H1 (cell line): ENCODE results near the gene F7. TPM values are rescaled to one million over a fixed set of nuclear protein-coding genes. Genes with fewer than 3 reads are reported as not detected.

Source experiments
- CTCF ChIA-PET: fragments of 300-600 bp; sonication (Branson Sonifier 250); formaldehyde crosslinking; loops from one replicate; lab custom pipeline; 2021; ENCODE audit not compliant: partially characterized antibody; lab: Charles Lee
- POLR2A ChIA-PET: fragments of 300-600 bp; sonication (Branson Sonifier 250); formaldehyde crosslinking; loops from one replicate; lab custom pipeline; 2021; ENCODE audit warnings: inconsistent platforms; ENCODE audit not compliant: partially characterized antibody; lab: Charles Lee
- DNase-seq, 2 experiments: peaks; one replicate each; pipeline versions ENCODE4 v3.0.0 to v3.0.0-alpha.2; 2010 to 2022; ENCODE audit warnings: low spot score in 2 of 2, low read depth in 1 of 2, mixed read lengths in 1 of 2
- FAIRE-seq: peaks from 2 replicates; lab custom pipeline; 2011; peaks lifted over from hg19 to GRCh38; lab: Jason Lieb, UNC
- H2AFZ ChIP-seq: 2 replicates; pipeline ENCODE4 v1.8.1; 2012; ENCODE audit warnings: low read length, inconsistent platforms
- H2AK5ac ChIP-seq: 2 replicates; pipeline ENCODE4 v1.6.1; 2013; ENCODE audit warnings: low read depth, low read length
- H2BK120ac ChIP-seq: replicated peaks from 2 replicates; pipeline ENCODE3; 2013; ENCODE audit warnings: low read depth, low read length, inconsistent platforms
- H2BK12ac ChIP-seq: 2 replicates; pipeline ENCODE4 v1.6.1; 2013; ENCODE audit warnings: low read depth, low read length
- H2BK15ac ChIP-seq: 2 replicates; pipeline ENCODE4 v1.6.1; 2013; ENCODE audit warnings: low read length
- H2BK20ac ChIP-seq: 2 replicates; pipeline ENCODE4 v1.6.1; 2013; ENCODE audit warnings: low read length
- H2BK5ac ChIP-seq: 2 replicates; pipeline ENCODE4 v1.6.1; 2013; ENCODE audit warnings: low read depth, low read length
- H3K14ac ChIP-seq: 2 replicates; pipeline ENCODE4 v1.6.1; 2013; ENCODE audit warnings: inconsistent platforms; ENCODE audit not compliant: insufficient read length
- H3K18ac ChIP-seq: 2 replicates; pipeline ENCODE4 v1.6.1; 2013; ENCODE audit warnings: low read length; ENCODE audit errors: extremely low read depth
- H3K23ac ChIP-seq: 2 replicates; pipeline ENCODE4 v1.6.1; 2013; ENCODE audit warnings: inconsistent platforms; ENCODE audit not compliant: insufficient read length
- H3K23me2 ChIP-seq: 2 replicates; pipeline ENCODE4 v1.6.1; 2013; ENCODE audit warnings: low read depth, low read length
- H3K27ac ChIP-seq: 2 replicates; pipeline ENCODE4 v1.6.1; 2011; ENCODE audit warnings: low read depth, low read length, inconsistent platforms
- H3K27me3 ChIP-seq, 4 experiments: replicated peaks in 1 of 4; 1 replicate in 1 of 4; 2 replicates in 3 of 4; pipeline versions ENCODE4 v1.6.1 to v1.8.1; 2011 to 2013; ENCODE audit warnings: low read length in 3 of 4, mild to moderate bottlenecking in 3 of 4, inconsistent platforms in 2 of 4, mixed read lengths in 2 of 4, moderate library complexity in 1 of 4; ENCODE audit not compliant: control insufficient read depth in 3 of 4, insufficient read depth in 3 of 4; ENCODE audit errors: extremely low read depth in 1 of 4
- H3K36me3 ChIP-seq, 4 experiments: 2 replicates each; pipeline versions ENCODE4 v1.6.1 to v1.8.1; 2011 to 2013; ENCODE audit warnings: mild to moderate bottlenecking in 4 of 4, low read length in 3 of 4, moderate library complexity in 2 of 4, control low read depth in 1 of 4, inconsistent platforms in 1 of 4; ENCODE audit not compliant: insufficient read depth in 4 of 4, control insufficient read depth in 2 of 4
- H3K4ac ChIP-seq: replicated peaks from 2 replicates; pipeline ENCODE3; 2013; ENCODE audit warnings: low read length, low read depth, mixed read lengths, inconsistent platforms; ENCODE audit not compliant: insufficient read length
- H3K4me1 ChIP-seq, 4 experiments: replicated peaks in 1 of 4; 1 replicate in 1 of 4; 2 replicates in 3 of 4; pipeline versions ENCODE4 v1.6.1 to v1.8.1; 2011 to 2013; ENCODE audit warnings: low read length in 3 of 4, inconsistent platforms in 2 of 4, mixed read lengths in 1 of 4; ENCODE audit not compliant: insufficient read depth in 4 of 4, control insufficient read depth in 3 of 4
- H3K4me2 ChIP-seq, 2 experiments: 2 replicates each; pipeline versions ENCODE4 v1.6.1 to v1.8.1; 2011 to 2013; ENCODE audit warnings: low read depth in 2 of 2, low read length in 2 of 2, control low read depth in 1 of 2, inconsistent platforms in 1 of 2, mild to moderate bottlenecking in 1 of 2; ENCODE audit not compliant: insufficient read depth in 1 of 2
- H3K4me3 ChIP-seq, 4 experiments: fragments of 200-600, 300-600 bp in 1 of 4; sonication (generic), shearing (Covaris generic), sonication (Bioruptor Twin) in 1 of 4; 2 replicates each; pipeline versions ENCODE4 v1.5.1 to v1.8.1; 2011 to 2016; ENCODE audit warnings: low read length in 4 of 4, low read depth in 3 of 4, control low read depth in 2 of 4, inconsistent platforms in 2 of 4, mild to moderate bottlenecking in 2 of 4, mixed read lengths in 1 of 4, moderate library complexity in 1 of 4; ENCODE audit not compliant: insufficient read depth in 2 of 4; ENCODE audit errors: extremely low read depth in 1 of 4
- H3K56ac ChIP-seq: replicated peaks from 2 replicates; pipeline ENCODE3; 2013; ENCODE audit warnings: low read depth, mild to moderate bottlenecking, mixed read lengths, low read length, inconsistent platforms; ENCODE audit not compliant: insufficient read length
- H3K79me1 ChIP-seq: 2 replicates; pipeline ENCODE4 v1.6.1; 2013; ENCODE audit warnings: low read depth, low read length, control low read depth
- H3K79me2 ChIP-seq, 2 experiments: 2 replicates each; pipeline versions ENCODE4 v1.6.1 to v1.8.1; 2012 to 2013; ENCODE audit warnings: low read length in 2 of 2, mild to moderate bottlenecking in 2 of 2, inconsistent platforms in 1 of 2; ENCODE audit not compliant: insufficient read depth in 2 of 2, control insufficient read depth in 1 of 2
- H3K9ac ChIP-seq, 4 experiments: replicated peaks in 1 of 4; 1 replicate in 1 of 4; 2 replicates in 3 of 4; pipeline versions ENCODE4 v1.6.1 to v1.8.1; 2011 to 2013; ENCODE audit warnings: low read depth in 3 of 4, low read length in 3 of 4, control low read depth in 2 of 4, mild to moderate bottlenecking in 2 of 4, moderate library complexity in 2 of 4, inconsistent platforms in 1 of 4; ENCODE audit errors: extremely low read depth in 1 of 4
- H3K9me3 ChIP-seq, 2 experiments: 2 replicates each; pipeline versions ENCODE4 v1.6.1 to v1.8.1; 2012 to 2013; ENCODE audit warnings: mild to moderate bottlenecking in 2 of 2, moderate library complexity in 2 of 2, control low read depth in 1 of 2, inconsistent platforms in 1 of 2, low read depth in 1 of 2, low read length in 1 of 2, mixed read lengths in 1 of 2; ENCODE audit not compliant: insufficient read depth in 2 of 2
- H4K20me1 ChIP-seq, 2 experiments: replicated peaks in 1 of 2; 2 replicates each; pipeline versions ENCODE3 to v1.8.1; 2011 to 2013; ENCODE audit warnings: inconsistent platforms in 2 of 2, low read length in 2 of 2, mild to moderate bottlenecking in 1 of 2; ENCODE audit not compliant: insufficient read depth in 2 of 2, control insufficient read depth in 1 of 2
- H4K5ac ChIP-seq: 2 replicates; pipeline ENCODE4 v1.6.1; 2013; ENCODE audit warnings: low read length, low read depth, mixed read lengths, inconsistent platforms; ENCODE audit not compliant: insufficient read length
- H4K8ac ChIP-seq: 2 replicates; pipeline ENCODE4 v1.8.0; 2013; ENCODE audit warnings: mild to moderate bottlenecking, moderate library complexity, low read length, inconsistent platforms; ENCODE audit not compliant: insufficient read depth; ENCODE audit errors: extremely low read depth
- H4K91ac ChIP-seq: replicated peaks from 2 replicates; pipeline ENCODE3; 2013; ENCODE audit warnings: low read length, mixed read lengths, inconsistent platforms; ENCODE audit not compliant: insufficient read length
- BRCA1 ChIP-seq: IDR thresholded peaks from 2 replicates; pipeline ENCODE4 v1.6.1; 2012; ENCODE audit warnings: low read depth, low read length, improper control_type of control experiment
- CREB1 ChIP-seq: IDR thresholded peaks from 2 replicates; pipeline ENCODE4 v1.6.1; 2012; ENCODE audit warnings: inconsistent platforms
- EGR1 ChIP-seq: IDR thresholded peaks from 2 replicates; pipeline ENCODE4 v1.6.1; 2011; ENCODE audit warnings: low read depth, low read length, borderline replicate concordance
- KDM1A ChIP-seq: fragments of 200-600, 300-600 bp; sonication (generic); IDR thresholded peaks from 2 replicates; pipeline ENCODE4 v1.7.1; 2016; ENCODE audit warnings: mild to moderate bottlenecking, low read length, borderline replicate concordance
- KDM5A ChIP-seq: fragments of 200-600 bp; IDR thresholded peaks from 2 replicates; pipeline ENCODE4 v1.7.1; 2012; ENCODE audit warnings: mild to moderate bottlenecking, low read length, inconsistent platforms, mixed read lengths
- NANOG ChIP-seq: IDR thresholded peaks from 2 replicates; pipeline ENCODE4 v1.6.1; 2011; ENCODE audit warnings: low read length, low read depth, mild to moderate bottlenecking, inconsistent platforms; ENCODE audit not compliant: insufficient read depth, poor library complexity, severe bottlenecking
- PHF8 ChIP-seq: fragments of 200-600 bp; sonication (generic); conservative IDR thresholded peaks from 2 replicates; pipeline ENCODE4 v1.7.1; 2012; ENCODE audit warnings: low read depth, mild to moderate bottlenecking, inconsistent platforms, low read length, moderate library complexity
- RXRA ChIP-seq: IDR thresholded peaks from 2 replicates; pipeline ENCODE4 v1.6.1; 2011; ENCODE audit warnings: low read depth, mild to moderate bottlenecking, low read length, moderate library complexity; ENCODE audit not compliant: insufficient read depth
- SRF ChIP-seq: IDR thresholded peaks from 2 replicates; pipeline ENCODE4 v1.6.1; 2011; ENCODE audit warnings: mild to moderate bottlenecking, low read depth, low read length, moderate library complexity
- SUZ12 ChIP-seq: fragments of 200-600 bp; sonication (generic); IDR thresholded peaks from 2 replicates; pipeline ENCODE4 v1.6.1; 2012; ENCODE audit warnings: mild to moderate bottlenecking, inconsistent platforms, low read length, moderate library complexity, mixed read lengths
- TAF7 ChIP-seq: optimal IDR thresholded peaks from 2 replicates; pipeline ENCODE3; 2011; ENCODE audit warnings: low read depth, mild to moderate bottlenecking, inconsistent platforms, low read length, moderate library complexity, borderline replicate concordance
- ZNF274 ChIP-seq: IDR thresholded peaks from 2 replicates; pipeline ENCODE4 v1.7.0; 2012; ENCODE audit warnings: low read length, borderline replicate concordance; ENCODE audit errors: extremely low read depth
- WGBS, 2 experiments: shearing (Covaris generic) in 1 of 2; methylation state at CpG; one replicate each; pipeline versions ENCODE4 v1.1.6 to v1.1.7; 2013 to 2015; ENCODE audit warnings: low lambda C conversion rate in 2 of 2, mixed read lengths in 2 of 2, inconsistent platforms in 1 of 2, low coverage in 1 of 2, missing lambda C conversion rate in 1 of 2; ENCODE audit not compliant: insufficient replicate concordance in 2 of 2, insufficient coverage in 1 of 2, insufficient read length in 1 of 2; ENCODE audit errors: extremely low coverage in 1 of 2, missing lambda C conversion rate in 1 of 2; 5-methylcytosine and 5-hydroxymethylcytosine counted together
- polyA plus RNA-seq, 7 experiments: library from polyadenylated mRNA; depleted of rRNA in 3 of 7; stranded (reverse) in 5 of 7; unstranded in 2 of 7; fragments of >200 nt in 5 of 7; fragments of 200-250 nt in 2 of 7; gene quantifications; 1 replicate in 5 of 7; 2 replicates in 1 of 7; 4 replicates in 1 of 7; pipeline versions ENCODE4 v1.2.1 to v1.2.3, GENCODE V29; 2011 to 2013; ENCODE audit warnings: missing spikeins in 2 of 7, mixed read lengths in 2 of 7
- total RNA-seq: library from RNA; stranded (reverse); fragmentation: NEBNext Ultra II Directional; extraction: Animal tissue kit (Norgen Biotek cat#: 25700); gene quantifications from 2 replicates; pipeline ENCODE4 v1.2.1, GENCODE V29; 2021

Gene F7
- total and polyA plus RNA-seq, 2 of the 8 experiments (the other 6 are each of a cell fraction or from before 2014, with no cell fraction given): 0.43 to 0.98 TPM

DNA sequence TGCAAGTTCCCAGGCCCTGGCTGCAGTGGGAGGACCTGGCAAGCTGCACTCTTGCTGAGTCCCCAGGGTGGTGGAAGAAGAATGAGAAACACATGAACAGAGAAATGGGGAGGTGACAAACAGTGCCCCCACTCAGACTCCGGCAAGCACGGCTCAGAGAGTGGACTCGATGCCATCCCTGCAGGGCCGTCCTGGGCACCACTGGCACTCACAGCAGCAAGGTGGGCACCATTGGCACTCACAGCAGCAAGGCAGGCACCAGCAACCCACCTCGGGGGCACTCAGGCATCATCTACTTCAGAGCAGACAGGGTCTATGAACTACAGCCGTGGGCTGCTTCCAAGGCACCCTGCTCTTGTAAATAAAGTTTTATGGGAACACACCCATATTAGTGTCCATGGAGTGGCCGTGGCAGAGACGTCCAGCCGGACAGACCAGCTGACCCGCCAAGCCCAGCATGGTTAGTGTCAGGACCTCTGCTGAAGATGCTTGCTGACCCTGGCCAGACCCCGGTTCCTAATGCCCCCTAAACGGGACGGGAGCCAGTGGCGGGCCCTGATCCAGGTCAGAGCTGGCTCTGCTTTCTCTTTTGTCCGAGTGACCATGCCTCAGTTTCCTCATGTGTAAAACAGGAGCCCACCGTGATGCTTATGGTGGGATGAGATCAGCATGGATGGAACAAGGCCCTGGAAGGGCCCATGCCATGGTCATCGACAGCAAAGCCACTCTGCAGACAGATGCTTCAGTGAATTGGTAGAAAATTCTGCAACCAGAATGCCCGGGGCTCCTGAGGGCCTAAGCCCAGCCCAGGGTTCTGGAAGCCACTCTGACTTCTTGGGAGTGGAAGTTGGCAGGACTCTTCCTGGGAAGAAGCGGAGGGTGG, 14.9 kb downstream of the F7 start:
- H3K4ac ChIP-seq: no peak overlapping the region
- H3K4me3 ChIP-seq: no peak overlapping the region
- H3K4me2 ChIP-seq: no peak overlapping the region
- no peak overlapping the region for H4K5ac ChIP-seq
- no peaks in the 10 kb centered on the region for H3K79me2 ChIP-seq
- CTCF ChIA-PET: interaction anchor here (0.7 kb wide), 1 partner anchor 213 kb away, joined by 3 read pairs; no protein-coding TSS in a partner anchor
- no peaks in the 10 kb centered on the region for H3K9me3 ChIP-seq
- H3K23ac ChIP-seq: no peak overlapping the region
- no peak overlapping the region for H3K18ac ChIP-seq
- H3K23me2 ChIP-seq: no peaks in the 10 kb centered on the region
- H3K9ac ChIP-seq: peak overlapping the region in 1 of 4 experiments; percentile 4; a peak in 1 of 7 replicates
- FAIRE-seq: no peak
- peaks cover 0 to 10% (median 8%) of the 10 kb centered on the region in 4 experiments; a peak in 5 of 7 replicates for H3K4me1 ChIP-seq
- H2BK15ac ChIP-seq: no peak overlapping the region
- no peak overlapping the region for H3K27ac ChIP-seq
- no peaks in the 10 kb centered on the region; a peak in 2 of 7 replicates for H3K27me3 ChIP-seq
- H2BK5ac ChIP-seq: no peak overlapping the region
- H2BK12ac ChIP-seq: no peak overlapping the region
- no peak for DNase-seq
- WGBS, 2 experiments: 90% methylated on average over 19 of the region's 19 CpGs; no CpG with 5 or more reads in 1 of the 2 experiments
- no peak overlapping the region for H4K91ac ChIP-seq
- H3K56ac ChIP-seq: no peak overlapping the region
- H4K8ac ChIP-seq: no peak overlapping the region
- H4K20me1 ChIP-seq: peaks cover 0 to 4% of the 10 kb centered on the region in 2 experiments
- H2BK120ac ChIP-seq: no peak overlapping the region
- no peak overlapping the region for H2AFZ ChIP-seq
- no peaks in the 10 kb centered on the region for H3K79me1 ChIP-seq
- no peak overlapping the region for H2BK20ac ChIP-seq
- no peak overlapping the region for H3K14ac ChIP-seq
- POLR2A ChIA-PET: interaction anchor here (1.0 kb wide), 1 partner anchor 11 kb away, joined by 4 read pairs; no protein-coding TSS in a partner anchor
- H3K36me3 ChIP-seq: no peaks in the 10 kb centered on the region; a peak in 1 of 8 replicates
- 0 out of 2 replicates have a peak overlapping the region, but pooled peaks have one; percentile 24 for H2AK5ac ChIP-seq
- no peak for TF ChIP-seq BRCA1
- no peak for TF ChIP-seq NANOG
- no peak for TF ChIP-seq TAF7
- no peak for TF ChIP-seq RXRA
- no peak for TF ChIP-seq SRF
- TF ChIP-seq ZNF274: no peak
- TF ChIP-seq PHF8: no peak
- no peak for TF ChIP-seq KDM1A
- no peak for TF ChIP-seq KDM5A
- no peak for TF ChIP-seq CREB1
- no peak for TF ChIP-seq EGR1
- no peak for TF ChIP-seq SUZ12
